ENCODE data around the gene CALHM5.
A peak's percentile ranks its signal among the peaks of the same experiment; 100 is the strongest.

Gene CALHM5

GRCh38 chr6:116522896-116523295 is 11.5 kb downstream of the CALHM5 start:
- no peak for TF ChIP-seq ZFX (IDR thresholded peaks at IDR 0.05)
- TF ChIP-seq, protein P1, sequence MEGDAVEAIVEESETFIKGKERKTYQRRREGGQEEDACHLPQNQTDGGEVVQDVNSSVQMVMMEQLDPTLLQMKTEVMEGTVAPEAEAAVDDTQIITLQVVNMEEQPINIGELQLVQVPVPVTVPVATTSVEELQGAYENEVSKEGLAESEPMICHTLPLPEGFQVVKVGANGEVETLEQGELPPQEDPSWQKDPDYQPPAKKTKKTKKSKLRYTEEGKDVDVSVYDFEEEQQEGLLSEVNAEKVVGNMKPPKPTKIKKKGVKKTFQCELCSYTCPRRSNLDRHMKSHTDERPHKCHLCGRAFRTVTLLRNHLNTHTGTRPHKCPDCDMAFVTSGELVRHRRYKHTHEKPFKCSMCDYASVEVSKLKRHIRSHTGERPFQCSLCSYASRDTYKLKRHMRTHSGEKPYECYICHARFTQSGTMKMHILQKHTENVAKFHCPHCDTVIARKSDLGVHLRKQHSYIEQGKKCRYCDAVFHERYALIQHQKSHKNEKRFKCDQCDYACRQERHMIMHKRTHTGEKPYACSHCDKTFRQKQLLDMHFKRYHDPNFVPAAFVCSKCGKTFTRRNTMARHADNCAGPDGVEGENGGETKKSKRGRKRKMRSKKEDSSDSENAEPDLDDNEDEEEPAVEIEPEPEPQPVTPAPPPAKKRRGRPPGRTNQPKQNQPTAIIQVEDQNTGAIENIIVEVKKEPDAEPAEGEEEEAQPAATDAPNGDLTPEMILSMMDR (conservative IDR thresholded peaks at IDR 0.05), result no peak
- H3K27ac ChIP-seq, result no peak overlapping the region

GRCh38 chr6:116524236-116524635 is 12.8 kb downstream of the CALHM5 start:
- H3K27ac ChIP-seq, result no peak overlapping the region
- TF ChIP-seq, protein P1 (conservative IDR thresholded peaks at IDR 0.05), result no peak
- no peak for TF ChIP-seq ZFX (IDR thresholded peaks at IDR 0.05)

- TF ChIP-seq, protein P1 (conservative IDR thresholded peaks at IDR 0.05), result no peak
- no peak for TF ChIP-seq ZFX (IDR thresholded peaks at IDR 0.05)
- no peak overlapping the region for H3K27ac ChIP-seq
These were observed 16.7 kb downstream of the CALHM5 start for GRCh38 chr6:116528133-116528532.

- TF ChIP-seq ZFX (IDR thresholded peaks at IDR 0.05), result no peak
- TF ChIP-seq, protein P1 (conservative IDR thresholded peaks at IDR 0.05), result no peak
- H3K27ac ChIP-seq, result no peak overlapping the region
These were observed 17.3 kb downstream of the CALHM5 start for GRCh38 chr6:116528780-116529179.

DNA sequence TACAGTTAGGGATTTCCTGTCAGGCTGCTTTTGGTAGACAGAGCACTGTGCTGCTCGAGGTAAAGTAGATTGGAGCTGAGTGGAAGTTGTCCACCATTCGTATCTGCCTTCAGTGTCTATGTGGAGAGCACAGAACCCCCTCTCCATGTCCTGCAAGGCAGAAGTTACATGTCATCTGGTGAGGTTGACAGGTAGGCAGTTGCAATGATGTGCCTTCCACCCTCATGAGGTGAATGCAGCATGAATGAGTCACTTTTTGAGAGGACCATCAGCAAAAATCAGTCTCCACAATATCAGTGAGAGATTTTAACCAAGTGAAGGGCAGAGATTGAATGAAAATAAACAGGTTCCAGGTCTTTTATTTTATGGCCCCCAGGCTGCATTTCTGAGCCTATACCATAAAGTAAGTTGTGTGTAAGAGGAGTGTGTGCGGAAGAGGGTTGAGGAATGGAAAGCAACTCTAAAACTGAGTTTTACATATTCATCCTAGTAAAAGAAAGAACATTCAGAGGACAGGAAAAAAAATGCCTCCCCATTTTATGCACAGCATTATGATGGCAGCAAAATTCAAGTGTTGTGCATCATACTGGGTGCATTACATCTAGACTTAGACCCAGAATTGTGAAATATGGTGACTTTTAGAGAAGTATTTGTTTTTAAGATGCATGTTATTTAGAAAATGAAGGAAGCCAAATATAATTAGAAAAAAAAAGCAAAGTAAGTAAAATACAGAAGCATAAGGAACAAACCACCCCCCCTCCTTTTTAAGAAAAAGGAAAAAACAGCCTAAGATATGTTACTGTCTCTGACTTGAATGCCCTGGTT is 18.2 kb downstream of the CALHM5 start:
- no peak for TF ChIP-seq ZFX (IDR thresholded peaks at IDR 0.05)
- TF ChIP-seq, protein P1 (conservative IDR thresholded peaks at IDR 0.05), result no peak
- no peak overlapping the region for H3K27ac ChIP-seq

GRCh38 chr6:116530436-116530835 is 19.0 kb downstream of the CALHM5 start:
- no peak for TF ChIP-seq ZFX (IDR thresholded peaks at IDR 0.05)
- TF ChIP-seq, protein P1 (conservative IDR thresholded peaks at IDR 0.05), result no peak

GRCh38 chr6:116531675-116532570 is 20.5 kb downstream of the CALHM5 start:
- TF ChIP-seq, protein P1 (conservative IDR thresholded peaks at IDR 0.05), result peak; percentile 61
- no peak for TF ChIP-seq ZFX (IDR thresholded peaks at IDR 0.05)
- H3K27ac ChIP-seq, result no peak overlapping the region

More at GRCh38 chr6:116530436-116530835, 19.0 kb downstream of the CALHM5 start:
- no peak overlapping the region for H3K27ac ChIP-seq
